Mesendoderm (in vitro differentiated cells): ENCODE measurements around the gene TRH. TPM values are rescaled to one million over a fixed set of nuclear protein-coding genes. Genes with fewer than 3 reads are reported as not detected.

Experiments used
- DNase-seq: peaks from one replicate; pipeline ENCODE4 v3.0.0; 2013
- H2AK5ac ChIP-seq: 2 replicates; pipeline ENCODE4 v1.6.1; 2013; ENCODE audit warnings: low read length, inconsistent platforms
- H2BK120ac ChIP-seq: 2 replicates; pipeline ENCODE4 v1.6.1; 2013; ENCODE audit warnings: low read depth, mild to moderate bottlenecking, low read length, moderate library complexity, mixed read lengths
- H2BK15ac ChIP-seq: replicated peaks from 2 replicates; pipeline ENCODE4 v1.6.1; 2013; ENCODE audit warnings: low read depth, mild to moderate bottlenecking, moderate library complexity
- H2BK5ac ChIP-seq: 2 replicates; pipeline ENCODE4 v1.6.1; 2013; ENCODE audit warnings: low read length, inconsistent platforms
- H3K18ac ChIP-seq: 2 replicates; pipeline ENCODE4 v1.6.1; 2013; ENCODE audit warnings: mild to moderate bottlenecking, low read length, mixed read lengths
- H3K23ac ChIP-seq: one replicate; pipeline ENCODE4 v1.6.1; 2013; ENCODE audit warnings: low read length
- H3K27ac ChIP-seq: 2 replicates; pipeline ENCODE4 v1.5.1; 2013; ENCODE audit warnings: low read depth, mild to moderate bottlenecking, inconsistent platforms, low read length, moderate library complexity
- H3K27me3 ChIP-seq: 2 replicates; pipeline ENCODE4 v1.6.1; 2013; ENCODE audit warnings: low read length, control low read depth, mild to moderate bottlenecking, inconsistent platforms; ENCODE audit not compliant: insufficient read depth, poor library complexity
- H3K36me3 ChIP-seq: 2 replicates; pipeline ENCODE4 v1.6.1; 2013; ENCODE audit warnings: low read length, inconsistent platforms; ENCODE audit not compliant: control insufficient read depth, insufficient read depth
- H3K4ac ChIP-seq: one replicate; pipeline ENCODE4 v1.6.1; 2013; ENCODE audit warnings: low read depth, mild to moderate bottlenecking, low read length, moderate library complexity
- H3K4me1 ChIP-seq: 2 replicates; pipeline ENCODE4 v1.6.1; 2013; ENCODE audit warnings: low read depth, low read length, inconsistent platforms; ENCODE audit not compliant: control insufficient read depth
- H3K4me2 ChIP-seq: 2 replicates; pipeline ENCODE4 v1.6.1; 2013; ENCODE audit warnings: low read length
- H3K4me3 ChIP-seq: 2 replicates; pipeline ENCODE4 v1.5.1; 2013; ENCODE audit warnings: mild to moderate bottlenecking, low read length
- H3K56ac ChIP-seq: one replicate; pipeline ENCODE4 v1.6.1; 2013; ENCODE audit warnings: low read length
- H3K79me1 ChIP-seq: 2 replicates; pipeline ENCODE4 v1.6.1; 2013; ENCODE audit warnings: low read length, inconsistent platforms
- H3K79me2 ChIP-seq: 2 replicates; pipeline ENCODE4 v1.6.1; 2013; ENCODE audit warnings: mild to moderate bottlenecking, low read length; ENCODE audit not compliant: control insufficient read depth, insufficient read depth
- H3K9ac ChIP-seq: 2 replicates; pipeline ENCODE4 v1.6.1; 2013; ENCODE audit warnings: low read length, inconsistent platforms
- H4K5ac ChIP-seq: one replicate; pipeline ENCODE4 v1.6.1; 2013; ENCODE audit warnings: low read length
- H4K8ac ChIP-seq: one replicate; pipeline ENCODE4 v1.6.1; 2013; ENCODE audit warnings: low read depth, mild to moderate bottlenecking, control low read depth, low read length, moderate library complexity
- WGBS: extraction: QIAGEN DNeasy Blood & Tissue Kit; methylation state at CpG from one replicate; pipeline ENCODE4 v1.1.7; 2013; ENCODE audit warnings: low lambda C conversion rate, missing lambda C conversion rate; ENCODE audit not compliant: insufficient coverage; ENCODE audit errors: extremely low coverage; 5-methylcytosine and 5-hydroxymethylcytosine counted together
- polyA plus RNA-seq, 2 experiments: library from polyadenylated mRNA; stranded (reverse); fragments of 200-250 nt; gene quantifications; one replicate each; pipeline ENCODE4 v1.2.3, GENCODE V29; 2013

Gene TRH
- 1.5 TPM for polyA plus RNA-seq (2013, experiment 1 of 2)
- polyA plus RNA-seq (2013, experiment 2 of 2), result 1.4 TPM

- Histone ChIP-seq H3K4ac (no peak within 1 kb of the TSS), H3K36me3 (no peaks in the 10 kb centered on the region), H3K18ac (no peak within 1 kb of the TSS), H4K5ac (no peak within 1 kb of the TSS), H3K79me1 (no peaks in the 10 kb centered on the region), H3K56ac (peak within 1 kb of the TSS; percentile 78), H2AK5ac (no peak within 1 kb of the TSS), H4K8ac (no peak within 1 kb of the TSS), H3K9ac (peak within 1 kb of the TSS; percentile 56), H2BK15ac (no peak within 1 kb of the TSS), H2BK120ac (no peak within 1 kb of the TSS), H3K4me3 (peak within 1 kb of the TSS; percentile 19), H3K27me3 (peaks cover 50% of the 10 kb centered on the region), H3K4me2 (peak within 1 kb of the TSS; percentile 63), H3K23ac (no peak within 1 kb of the TSS), H3K79me2 (no peaks in the 10 kb centered on the region), H2BK5ac (no peak within 1 kb of the TSS), H3K27ac (no peak within 1 kb of the TSS), H3K4me1 (no peaks in the 10 kb centered on the region)
- DNase-seq, result peak; percentile 28
- no CpG with 5 or more reads among the region's 30 CpGs for WGBS
Observed at GRCh38 chr3:129974564-129974832, at the start of gene TRH. Gene TRH (plus strand): TSS chr3:129974720. CDS start chr3:129975817, 1,097 bp downstream.

GRCh38 chr3:129927072-129927471, 47.4 kb upstream of the TRH start:
- H3K27ac ChIP-seq, result no peak overlapping the region
- no CpG with 5 or more reads among the region's 5 CpGs for WGBS
- H2BK15ac ChIP-seq, result no peak overlapping the region

GRCh38 chr3:129929383-129929782, 45.1 kb upstream of the TRH start:
- no peak overlapping the region for H3K27ac ChIP-seq
- no peak overlapping the region for H2BK120ac ChIP-seq
- no peak overlapping the region for H3K4me2 ChIP-seq
- no peak overlapping the region for H3K18ac ChIP-seq
- no peaks in the 10 kb centered on the region for H3K79me2 ChIP-seq
- H3K4me3 ChIP-seq, result no peak overlapping the region
- no peak overlapping the region for H2AK5ac ChIP-seq
- H4K5ac ChIP-seq, result no peak overlapping the region
- H2BK5ac ChIP-seq, result no peak overlapping the region
- H3K36me3 ChIP-seq, result no peaks in the 10 kb centered on the region
- H3K4ac ChIP-seq, result no peak overlapping the region
- no peaks in the 10 kb centered on the region for H3K4me1 ChIP-seq
- H4K8ac ChIP-seq, result no peak overlapping the region
- no peak for DNase-seq
- H3K9ac ChIP-seq, result no peak overlapping the region
- no peak overlapping the region for H3K56ac ChIP-seq
- no peaks in the 10 kb centered on the region for H3K79me1 ChIP-seq
- H3K23ac ChIP-seq, result no peak overlapping the region
- H2BK15ac ChIP-seq, result no peak overlapping the region
- H3K27me3 ChIP-seq, result no peaks in the 10 kb centered on the region
- no CpG with 5 or more reads among the region's 1 CpG for WGBS

More at GRCh38 chr3:129927072-129927471, 47.4 kb upstream of the TRH start:
- no peaks in the 10 kb centered on the region for H3K79me2 ChIP-seq
- no peaks in the 10 kb centered on the region for H3K36me3 ChIP-seq
- H3K4ac ChIP-seq, result no peak overlapping the region
- H3K23ac ChIP-seq, result no peak overlapping the region
- no peak overlapping the region for H3K56ac ChIP-seq
- H3K79me1 ChIP-seq, result no peaks in the 10 kb centered on the region
- H3K18ac ChIP-seq, result no peak overlapping the region
- no peak overlapping the region for H3K4me3 ChIP-seq
- H3K4me1 ChIP-seq, result no peaks in the 10 kb centered on the region
- H2BK120ac ChIP-seq, result no peak overlapping the region
- no peak overlapping the region for H4K5ac ChIP-seq
- H3K4me2 ChIP-seq, result no peak overlapping the region
- no peak overlapping the region for H3K9ac ChIP-seq
- no peaks in the 10 kb centered on the region for H3K27me3 ChIP-seq
- no peak overlapping the region for H2AK5ac ChIP-seq
- H2BK5ac ChIP-seq, result no peak overlapping the region
- DNase-seq, result no peak
- H4K8ac ChIP-seq, result no peak overlapping the region

GRCh38 chr3:129933471-129933870, 41.0 kb upstream of the TRH start:
- H3K4me1 ChIP-seq, result no peaks in the 10 kb centered on the region
- no peak overlapping the region for H4K5ac ChIP-seq
- no peak overlapping the region for H4K8ac ChIP-seq
- H3K4me3 ChIP-seq, result no peak overlapping the region
- no peak overlapping the region for H2AK5ac ChIP-seq
- no peak overlapping the region for H2BK15ac ChIP-seq
- no peaks in the 10 kb centered on the region for H3K79me2 ChIP-seq
- no peak overlapping the region for H3K27ac ChIP-seq
- H3K27me3 ChIP-seq, result no peaks in the 10 kb centered on the region
- no peak overlapping the region for H3K56ac ChIP-seq
- no peak overlapping the region for H3K4me2 ChIP-seq
- H3K4ac ChIP-seq, result no peak overlapping the region
- no peaks in the 10 kb centered on the region for H3K36me3 ChIP-seq
- no CpG with 5 or more reads among the region's 4 CpGs for WGBS
- H3K79me1 ChIP-seq, result no peaks in the 10 kb centered on the region
- no peak overlapping the region for H2BK5ac ChIP-seq
- no peak overlapping the region for H3K18ac ChIP-seq
- no peak for DNase-seq
- H2BK120ac ChIP-seq, result no peak overlapping the region
- peak overlapping the region; percentile 66 for H3K23ac ChIP-seq
- no peak overlapping the region for H3K9ac ChIP-seq

GRCh38 chr3:129934234-129935123, 40.0 kb upstream of the TRH start:
- Histone ChIP-seq H2BK15ac (no peak overlapping the region), H3K27me3 (no peaks in the 10 kb centered on the region), H2BK5ac (no peak overlapping the region), H3K18ac (no peak overlapping the region), H3K4me1 (no peaks in the 10 kb centered on the region), H3K79me2 (no peaks in the 10 kb centered on the region), H3K9ac (no peak overlapping the region), H4K8ac (no peak overlapping the region), H4K5ac (no peak overlapping the region), H3K36me3 (no peaks in the 10 kb centered on the region), H3K23ac (no peak overlapping the region), H2BK120ac (no peak overlapping the region), H3K27ac (no peak overlapping the region), H3K79me1 (no peaks in the 10 kb centered on the region), H3K4me2 (no peak overlapping the region), H3K56ac (no peak overlapping the region), H3K4me3 (no peak overlapping the region), H3K4ac (no peak overlapping the region), H2AK5ac (no peak overlapping the region)
- 100% methylated on average over 1 of the region's 20 CpGs for WGBS
- peak; percentile 56 for DNase-seq

GRCh38 chr3:129936757-129937156, 37.8 kb upstream of the TRH start:
- Histone ChIP-seq H3K18ac (no peak overlapping the region), H3K9ac (no peak overlapping the region), H3K27me3 (no peaks in the 10 kb centered on the region), H4K8ac (no peak overlapping the region), H3K23ac (no peak overlapping the region), H3K4me1 (no peaks in the 10 kb centered on the region), H3K79me2 (no peaks in the 10 kb centered on the region), H3K56ac (no peak overlapping the region), H2BK15ac (no peak overlapping the region), H2BK5ac (no peak overlapping the region), H3K4me2 (no peak overlapping the region), H4K5ac (no peak overlapping the region), H3K79me1 (no peaks in the 10 kb centered on the region), H2AK5ac (no peak overlapping the region), H3K36me3 (no peaks in the 10 kb centered on the region), H2BK120ac (no peak overlapping the region), H3K4ac (no peak overlapping the region), H3K27ac (no peak overlapping the region), H3K4me3 (no peak overlapping the region)
- DNase-seq, result no peak
- no CpG with 5 or more reads among the region's 6 CpGs for WGBS
